BLaER1 (cell line): ENCODE data around the gene CD8A.

Source experiments
- H3K27ac ChIP-seq: shearing (Covaris generic); formaldehyde crosslinking; 2 replicates; pipeline ENCODE4 v1.8.1; 2022
- H3K27me3 ChIP-seq: shearing (Covaris generic); formaldehyde crosslinking; 2 replicates; pipeline ENCODE4 v1.8.1; 2022
- H3K36me3 ChIP-seq: shearing (Covaris generic); formaldehyde crosslinking; 2 replicates; pipeline ENCODE4 v1.8.1; 2022
- H3K4me1 ChIP-seq: shearing (Covaris generic); formaldehyde crosslinking; 2 replicates; pipeline ENCODE4 v1.8.1; 2022
- H3K4me2 ChIP-seq: shearing (Covaris generic); formaldehyde crosslinking; 2 replicates; pipeline ENCODE4 v1.8.1; 2022
- H3K4me3 ChIP-seq: shearing (Covaris generic); formaldehyde crosslinking; 2 replicates; pipeline ENCODE4 v1.8.1; 2022
- H3K9ac ChIP-seq: shearing (Covaris generic); formaldehyde crosslinking; 2 replicates; pipeline ENCODE4 v1.8.1; 2022
- H3K9me3 ChIP-seq: shearing (Covaris generic); formaldehyde crosslinking; 2 replicates; pipeline ENCODE4 v1.8.1; 2022
- H4K20me1 ChIP-seq: shearing (Covaris generic); formaldehyde crosslinking; 2 replicates; pipeline ENCODE4 v1.8.1; 2022
- Cebpa-rat ChIP-seq: shearing (Covaris generic); IDR thresholded peaks from 2 replicates; pipeline ENCODE4 v1.8.1; 2022

Gene CD8A

DNA sequence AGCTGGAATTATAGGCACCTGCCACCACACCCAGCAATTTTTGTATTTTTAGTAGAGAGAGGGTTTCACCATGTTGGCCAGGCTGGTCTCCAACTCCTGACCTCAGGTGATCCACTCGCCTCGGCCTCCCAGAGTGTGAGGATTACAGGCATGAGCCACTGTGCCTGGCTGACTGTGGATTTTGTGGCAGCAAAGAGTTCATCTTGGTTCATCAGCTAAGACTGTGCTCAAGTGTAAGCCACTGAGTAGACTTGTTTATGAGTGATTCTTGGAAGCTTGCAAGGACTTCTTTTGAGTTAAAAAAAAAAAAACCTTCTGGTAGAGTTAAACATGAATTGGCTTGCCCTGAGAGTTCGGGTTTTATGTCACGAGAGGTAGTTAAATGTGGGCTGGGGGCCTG, 36.2 kb upstream of the CD8A start:
- peaks cover 8% of the 10 kb centered on the region for H3K9me3 ChIP-seq
- H3K4me2 ChIP-seq = no peak overlapping the region
- no peak overlapping the region for H3K9ac ChIP-seq
- no peak for TF ChIP-seq Cebpa-rat
- no peaks in the 10 kb centered on the region for H3K36me3 ChIP-seq
- no peak overlapping the region for H3K27ac ChIP-seq
- peaks cover 28% of the 10 kb centered on the region for H3K27me3 ChIP-seq
- H4K20me1 ChIP-seq = peaks cover 21% of the 10 kb centered on the region
- H3K4me3 ChIP-seq = no peak overlapping the region
- H3K4me1 ChIP-seq = peaks cover 22% of the 10 kb centered on the region

DNA sequence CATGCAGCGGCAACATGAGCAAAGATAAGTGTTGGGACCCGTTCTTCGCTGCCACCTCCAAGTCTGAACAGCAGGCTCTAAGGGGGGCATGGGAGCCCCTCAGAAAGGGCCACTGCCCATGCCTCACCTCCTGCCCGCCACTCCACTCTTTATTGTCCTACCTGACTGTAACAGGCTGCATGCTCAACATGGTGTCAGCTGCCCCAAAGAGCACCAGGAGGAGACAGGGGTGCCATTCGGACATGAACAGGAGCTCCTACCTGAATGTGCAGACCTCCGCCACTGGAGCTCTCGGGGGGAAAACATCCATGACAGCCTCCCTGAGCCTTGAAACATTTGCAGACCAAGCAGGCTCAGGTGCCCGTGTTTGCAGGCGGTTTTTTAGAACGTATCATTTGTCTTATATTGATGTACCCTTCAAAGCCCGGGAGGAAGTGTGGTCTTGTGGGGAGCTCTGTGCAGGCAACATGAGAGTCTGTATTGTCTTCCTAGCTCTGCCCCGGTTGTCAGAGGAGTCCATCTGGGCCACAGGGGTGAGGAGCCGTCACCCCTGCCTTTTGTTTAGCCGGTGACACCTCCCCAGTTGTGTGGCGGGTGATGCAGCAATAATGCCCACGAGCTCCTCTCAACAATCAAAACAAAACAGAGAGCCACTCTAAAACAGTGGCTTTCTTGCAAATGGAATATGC, 35.1 kb upstream of the CD8A start:
- Histone ChIP-seq H3K4me1 (peaks cover 22% of the 10 kb centered on the region), H4K20me1 (peaks cover 21% of the 10 kb centered on the region), H3K4me3 (no peak overlapping the region), H3K9me3 (peaks cover 11% of the 10 kb centered on the region), H3K9ac (no peak overlapping the region), H3K36me3 (no peaks in the 10 kb centered on the region), H3K27me3 (peaks cover 28% of the 10 kb centered on the region), H3K27ac (no peak overlapping the region), H3K4me2 (peak overlapping the region; percentile 82)
- TF ChIP-seq Cebpa-rat = no peak

DNA sequence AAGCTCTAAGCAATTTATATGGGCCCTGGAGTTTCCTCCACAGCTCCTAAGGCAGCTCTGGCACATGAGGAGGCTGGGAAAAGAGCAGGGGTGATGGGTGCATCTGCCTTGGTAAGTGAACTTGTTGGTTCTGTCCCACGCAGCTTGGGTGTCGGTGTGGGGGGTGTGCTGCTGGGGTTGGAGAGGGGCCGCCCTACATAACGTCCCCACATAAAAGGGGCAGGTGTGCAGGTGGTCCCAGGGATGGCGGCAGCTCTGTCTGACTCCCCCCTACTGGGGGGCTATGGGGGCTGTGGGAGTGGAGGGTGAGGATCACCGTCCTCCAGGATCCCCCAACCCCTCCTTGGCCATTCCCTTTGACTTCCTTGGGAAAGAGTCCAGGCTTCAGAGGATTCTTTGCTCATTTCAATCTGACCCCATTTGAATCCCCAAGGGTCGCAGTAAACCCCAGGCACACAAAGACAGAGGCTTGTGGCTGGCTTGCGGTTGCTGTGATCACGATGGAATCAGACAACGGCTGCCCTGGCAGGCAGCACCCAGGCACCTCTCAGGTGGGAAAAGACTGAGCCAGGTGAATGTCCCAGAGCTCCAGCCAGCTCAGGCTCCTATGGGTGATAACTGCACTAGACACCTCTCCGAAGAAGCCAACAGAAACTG, 34.5 kb upstream of the CD8A start:
- H3K4me3 ChIP-seq = no peak overlapping the region
- no peak overlapping the region for H3K27ac ChIP-seq
- no peak for TF ChIP-seq Cebpa-rat
- H4K20me1 ChIP-seq = peaks cover 21% of the 10 kb centered on the region
- peaks cover 22% of the 10 kb centered on the region for H3K4me1 ChIP-seq
- no peaks in the 10 kb centered on the region for H3K36me3 ChIP-seq
- peaks cover 11% of the 10 kb centered on the region for H3K9me3 ChIP-seq
- H3K9ac ChIP-seq = no peak overlapping the region
- H3K27me3 ChIP-seq = peaks cover 28% of the 10 kb centered on the region
- peak overlapping the region; percentile 82 for H3K4me2 ChIP-seq

DNA sequence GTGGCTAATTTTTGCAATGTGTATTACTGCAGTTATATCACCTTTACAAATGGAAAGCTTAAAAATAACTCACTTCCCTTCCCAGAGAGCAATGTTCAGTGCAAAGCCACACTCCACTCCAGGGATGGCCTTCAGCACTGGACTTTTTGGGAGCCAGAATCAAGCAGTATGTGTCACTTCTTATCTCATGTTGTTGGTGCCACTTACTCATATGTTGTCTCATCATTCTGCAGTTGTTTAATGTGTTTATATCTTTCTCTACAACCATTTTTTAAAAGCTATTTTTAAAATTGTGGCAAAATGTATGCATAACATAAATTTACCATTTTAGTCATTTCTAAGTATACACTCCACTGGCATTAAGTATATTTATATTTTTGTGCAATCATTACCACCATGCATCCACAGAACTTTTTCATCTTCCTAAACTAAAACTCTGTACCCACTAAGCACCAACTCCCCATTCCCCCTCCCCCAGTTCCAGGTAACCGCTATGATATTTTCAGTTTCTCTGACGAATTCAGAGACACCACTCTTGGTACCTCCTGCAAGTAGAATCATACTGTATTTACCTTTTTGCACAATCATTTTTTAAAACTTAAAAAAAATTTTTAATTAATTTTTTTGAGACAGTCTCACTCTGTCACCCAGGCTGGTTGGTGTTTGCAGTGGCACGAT, 32.1 kb upstream of the CD8A start:
- no peak overlapping the region for H3K9ac ChIP-seq

DNA sequence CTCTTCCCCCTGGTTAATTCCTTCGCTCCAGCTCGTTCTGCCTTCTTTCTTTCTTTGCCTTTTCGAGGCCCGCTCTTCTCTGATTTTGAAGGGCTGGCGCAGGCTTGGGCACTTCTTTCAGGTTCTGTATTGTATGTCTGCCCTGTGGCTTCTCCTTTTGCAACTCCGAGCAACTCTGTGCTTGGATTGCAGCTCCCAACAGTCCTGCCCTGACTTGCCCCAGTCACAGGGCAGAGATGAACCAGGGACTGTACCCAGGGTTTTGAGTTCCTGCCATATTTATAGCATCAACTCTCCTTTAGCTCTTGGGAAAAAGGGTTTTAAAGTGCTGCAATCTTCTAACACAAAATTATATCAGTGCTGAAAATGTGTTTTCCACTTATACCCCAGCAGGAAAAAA, 31.1 kb upstream of the CD8A start:
- peaks cover 28% of the 10 kb centered on the region for H3K27me3 ChIP-seq
- H3K4me3 ChIP-seq = no peak overlapping the region
- H3K27ac ChIP-seq = no peak overlapping the region
- no peak overlapping the region for H3K9ac ChIP-seq
- H3K4me1 ChIP-seq = peaks cover 22% of the 10 kb centered on the region
- peaks cover 21% of the 10 kb centered on the region for H4K20me1 ChIP-seq
- peaks cover 11% of the 10 kb centered on the region for H3K9me3 ChIP-seq
- no peak overlapping the region for H3K4me2 ChIP-seq
- no peak for TF ChIP-seq Cebpa-rat
- H3K36me3 ChIP-seq = no peaks in the 10 kb centered on the region

More for the DNA sequence above, 32.1 kb upstream of the CD8A start:
- TF ChIP-seq Cebpa-rat = no peak
- Histone ChIP-seq H3K27ac (no peak overlapping the region), H3K4me3 (no peak overlapping the region), H3K4me2 (no peak overlapping the region), H3K27me3 (peaks cover 28% of the 10 kb centered on the region), H4K20me1 (peaks cover 21% of the 10 kb centered on the region), H3K36me3 (no peaks in the 10 kb centered on the region), H3K9me3 (peaks cover 11% of the 10 kb centered on the region), H3K4me1 (peaks cover 22% of the 10 kb centered on the region)

DNA sequence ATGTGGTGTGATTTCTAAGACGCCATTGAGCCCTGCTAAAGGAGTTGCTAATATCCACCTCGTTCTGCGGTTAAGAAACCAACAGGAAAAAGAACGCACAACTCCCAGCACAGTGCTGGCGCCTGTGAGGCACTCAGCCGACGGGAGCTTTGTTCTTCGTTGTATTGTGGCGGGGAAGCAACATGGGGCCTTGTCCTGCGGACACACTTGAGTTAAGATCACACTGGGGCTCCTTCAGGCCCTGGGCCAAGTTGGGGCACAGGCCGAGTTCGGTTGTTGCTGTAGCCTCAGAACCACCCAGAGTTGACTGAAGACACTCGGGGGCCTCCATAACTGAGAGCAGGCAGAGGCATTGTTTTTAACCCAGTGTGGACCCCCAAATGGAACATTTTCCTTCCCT, 30.6 kb upstream of the CD8A start:
- H3K36me3 ChIP-seq = no peaks in the 10 kb centered on the region
- peak overlapping the region; percentile 19; the same call in 1 of the 2 replicates for H3K4me2 ChIP-seq
- no peak for TF ChIP-seq Cebpa-rat
- H3K27ac ChIP-seq = no peak overlapping the region
- H4K20me1 ChIP-seq = peaks cover 21% of the 10 kb centered on the region
- peaks cover 11% of the 10 kb centered on the region for H3K9me3 ChIP-seq
- peaks cover 19% of the 10 kb centered on the region for H3K4me1 ChIP-seq
- peaks cover 24% of the 10 kb centered on the region for H3K27me3 ChIP-seq
- H3K4me3 ChIP-seq = no peak overlapping the region
- H3K9ac ChIP-seq = no peak overlapping the region

DNA sequence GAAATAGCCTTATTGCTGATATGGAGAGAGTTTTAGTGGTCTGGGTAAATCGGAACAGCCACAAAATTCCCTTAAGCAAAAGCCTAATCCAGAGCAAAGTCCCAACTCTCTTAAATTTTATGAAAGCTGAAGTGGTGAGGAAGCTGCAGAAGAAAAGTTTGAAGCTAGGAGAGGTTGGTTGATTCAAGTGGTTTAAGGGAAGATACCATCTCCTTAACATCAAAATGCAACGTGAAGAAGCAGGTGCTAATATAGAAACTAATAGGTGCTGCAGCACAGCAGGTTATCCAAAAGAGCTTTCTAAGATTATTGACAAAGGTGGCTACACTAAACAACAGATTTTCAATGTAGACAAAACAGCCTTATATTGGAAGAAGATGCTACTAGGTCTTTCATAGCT, 28.2 kb upstream of the CD8A start:
- H3K36me3 ChIP-seq = no peaks in the 10 kb centered on the region
- no peak for TF ChIP-seq Cebpa-rat
- H3K4me2 ChIP-seq = no peak overlapping the region
- H3K27me3 ChIP-seq = peaks cover 3% of the 10 kb centered on the region; the same call in 1 of the 2 replicates
- no peak overlapping the region for H3K9ac ChIP-seq
- no peak overlapping the region for H3K4me3 ChIP-seq
- no peak overlapping the region for H3K27ac ChIP-seq
- peaks cover 11% of the 10 kb centered on the region for H3K9me3 ChIP-seq
- no peaks in the 10 kb centered on the region for H3K4me1 ChIP-seq
- H4K20me1 ChIP-seq = no peaks in the 10 kb centered on the region; the same call in 1 of the 2 replicates

DNA sequence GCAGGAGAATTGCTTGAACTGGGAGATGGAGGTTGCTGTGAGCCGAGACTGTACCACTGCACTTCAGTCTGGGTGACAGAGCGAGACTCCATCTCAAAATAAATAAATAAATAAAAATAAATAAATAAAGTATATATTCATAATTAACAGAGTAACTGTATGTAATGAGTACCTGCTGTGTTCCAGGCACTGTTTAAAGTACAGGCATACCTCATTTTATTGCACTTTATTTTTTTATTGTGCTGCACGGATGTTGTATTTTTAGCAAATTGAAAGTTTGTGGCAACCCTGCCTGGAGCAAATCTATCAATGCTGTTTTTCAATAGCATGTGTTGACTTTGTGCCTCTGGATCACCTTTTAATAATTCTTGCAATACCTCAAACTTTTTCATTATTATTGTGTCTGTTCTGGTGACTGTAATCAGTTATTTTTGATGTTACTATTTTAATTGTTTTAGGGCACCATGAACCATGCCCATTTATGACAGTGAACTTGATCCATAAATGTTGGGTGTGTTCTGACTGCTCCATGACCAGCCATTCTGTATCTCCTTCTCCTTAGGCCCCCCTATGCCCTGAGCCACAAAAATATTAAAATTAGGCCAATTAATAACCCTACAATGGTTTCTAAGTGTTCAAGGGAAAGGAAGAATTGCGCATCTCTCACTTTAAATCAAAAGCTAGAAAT, 27.5 kb upstream of the CD8A start:
- Histone ChIP-seq H3K36me3 (no peaks in the 10 kb centered on the region), H3K9ac (no peak overlapping the region), H3K27ac (no peak overlapping the region), H3K9me3 (peaks cover 11% of the 10 kb centered on the region), H3K4me3 (no peak overlapping the region), H3K4me2 (no peak overlapping the region), H3K27me3 (no peaks in the 10 kb centered on the region), H4K20me1 (no peaks in the 10 kb centered on the region), H3K4me1 (no peaks in the 10 kb centered on the region)
- no peak for TF ChIP-seq Cebpa-rat

DNA sequence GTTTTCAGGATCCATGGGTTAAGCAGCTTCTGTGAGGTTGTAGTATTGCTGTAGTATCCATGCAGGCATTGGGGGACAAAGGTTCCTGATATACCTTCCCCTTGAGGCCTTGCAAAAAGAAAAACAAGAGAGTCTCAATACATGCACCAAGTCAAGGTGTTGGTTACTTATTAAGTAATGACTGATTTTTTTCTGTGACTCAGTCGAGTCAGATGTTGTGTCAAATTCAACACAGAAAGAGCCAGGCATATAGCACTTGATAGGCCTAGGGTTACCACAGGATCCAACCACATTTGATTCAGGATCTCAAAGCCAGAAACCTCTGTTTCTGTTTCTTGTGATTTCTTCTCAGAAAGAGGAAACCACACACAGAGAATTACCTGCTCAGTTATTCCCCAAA, 24.9 kb upstream of the CD8A start:
- no peak for TF ChIP-seq Cebpa-rat
- no peak overlapping the region for H3K4me2 ChIP-seq
- no peak overlapping the region for H3K27ac ChIP-seq
- no peaks in the 10 kb centered on the region for H3K4me1 ChIP-seq
- no peaks in the 10 kb centered on the region for H3K36me3 ChIP-seq
- H3K4me3 ChIP-seq = no peak overlapping the region
- no peaks in the 10 kb centered on the region for H3K27me3 ChIP-seq
- H3K9ac ChIP-seq = no peak overlapping the region
- no peaks in the 10 kb centered on the region for H3K9me3 ChIP-seq
- no peaks in the 10 kb centered on the region for H4K20me1 ChIP-seq
